Progenitor cell of endocrine pancreas (in vitro differentiated cells): ENCODE results near the gene DSN1. TPM values are rescaled to one million over a fixed set of nuclear protein-coding genes. Genes with fewer than 3 reads are reported as not detected.
A peak's percentile ranks its signal among the peaks of the same experiment; 100 is the strongest.

ENCODE experiments used
- DNase-seq: peaks from one replicate; pipeline ENCODE4 v3.0.0; 2021; ENCODE audit warnings: low spot score; ENCODE audit not compliant: unreplicated experiment
- H3K27ac Mint-ChIP-seq: 2 replicates; pipeline ENCODE4 v1.8.0; 2021; ENCODE audit warnings: mild to moderate bottlenecking, moderate library complexity, mixed read lengths
- H3K27me3 Mint-ChIP-seq: 2 replicates; pipeline ENCODE4 v1.8.0; 2021; ENCODE audit warnings: mixed read lengths
- H3K36me3 Mint-ChIP-seq: 2 replicates; pipeline ENCODE4 v1.8.0; 2022; ENCODE audit warnings: mixed read lengths; ENCODE audit not compliant: insufficient read depth
- H3K4me1 Mint-ChIP-seq: 2 replicates; pipeline ENCODE4 v1.8.0; 2021; ENCODE audit warnings: low read depth, mixed read lengths
- H3K4me3 Mint-ChIP-seq: 2 replicates; pipeline ENCODE4 v1.8.0; 2021; ENCODE audit warnings: low read depth, mild to moderate bottlenecking, moderate library complexity, mixed read lengths
- H3K9me3 Mint-ChIP-seq: 2 replicates; pipeline ENCODE4 v1.8.0; 2021; ENCODE audit warnings: low read depth, mixed read lengths
- total RNA-seq: library from RNA; stranded (reverse); gene quantifications from 2 replicates; pipeline ENCODE4 v1.2.1, GENCODE V29; 2021
- TF ChIP-seq, protein P1 (sequence below): fragments of 200-600 bp; sonication (generic); IDR thresholded peaks from one replicate; pipeline ENCODE4 v1.5.0; 2021; ENCODE audit warnings: antibody characterized with exemption, mild to moderate bottlenecking; ENCODE audit not compliant: unreplicated experiment

Gene DSN1
- total RNA-seq, 1 donor from 2014 or later: 17.5 TPM

DNA sequence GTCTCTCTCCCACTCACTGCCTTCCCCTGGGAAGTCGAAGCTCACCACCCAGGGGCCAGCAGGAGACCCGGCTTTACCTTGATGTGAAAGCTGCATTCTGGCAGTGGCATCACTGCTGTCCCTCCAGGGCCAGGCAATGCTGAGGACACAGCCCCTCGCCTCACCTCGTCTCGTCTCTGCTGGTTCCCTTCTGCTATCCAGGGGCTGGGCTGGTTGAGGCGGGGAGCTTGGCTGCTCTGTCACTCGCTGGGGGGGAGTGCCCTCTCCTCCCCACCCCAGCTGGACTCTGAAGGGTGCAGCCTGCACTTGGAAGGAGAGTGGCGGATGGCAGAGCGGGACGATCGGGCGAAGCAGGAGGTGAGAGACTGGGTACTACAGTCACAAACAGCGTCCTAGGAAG is 12.7 kb upstream of the DSN1 start:
- TF ChIP-seq, protein P1, sequence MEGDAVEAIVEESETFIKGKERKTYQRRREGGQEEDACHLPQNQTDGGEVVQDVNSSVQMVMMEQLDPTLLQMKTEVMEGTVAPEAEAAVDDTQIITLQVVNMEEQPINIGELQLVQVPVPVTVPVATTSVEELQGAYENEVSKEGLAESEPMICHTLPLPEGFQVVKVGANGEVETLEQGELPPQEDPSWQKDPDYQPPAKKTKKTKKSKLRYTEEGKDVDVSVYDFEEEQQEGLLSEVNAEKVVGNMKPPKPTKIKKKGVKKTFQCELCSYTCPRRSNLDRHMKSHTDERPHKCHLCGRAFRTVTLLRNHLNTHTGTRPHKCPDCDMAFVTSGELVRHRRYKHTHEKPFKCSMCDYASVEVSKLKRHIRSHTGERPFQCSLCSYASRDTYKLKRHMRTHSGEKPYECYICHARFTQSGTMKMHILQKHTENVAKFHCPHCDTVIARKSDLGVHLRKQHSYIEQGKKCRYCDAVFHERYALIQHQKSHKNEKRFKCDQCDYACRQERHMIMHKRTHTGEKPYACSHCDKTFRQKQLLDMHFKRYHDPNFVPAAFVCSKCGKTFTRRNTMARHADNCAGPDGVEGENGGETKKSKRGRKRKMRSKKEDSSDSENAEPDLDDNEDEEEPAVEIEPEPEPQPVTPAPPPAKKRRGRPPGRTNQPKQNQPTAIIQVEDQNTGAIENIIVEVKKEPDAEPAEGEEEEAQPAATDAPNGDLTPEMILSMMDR: no peak
- Mint-ChIP-seq H3K4me1 (no peaks in the 10 kb centered on the region), H3K27me3 (no peaks in the 10 kb centered on the region), H3K27ac (peak overlapping the region; percentile 13), H3K9me3 (no peaks in the 10 kb centered on the region), H3K4me3 (no peak overlapping the region), H3K36me3 (peaks cover 18% of the 10 kb centered on the region)
- no peak for DNase-seq

DNA sequence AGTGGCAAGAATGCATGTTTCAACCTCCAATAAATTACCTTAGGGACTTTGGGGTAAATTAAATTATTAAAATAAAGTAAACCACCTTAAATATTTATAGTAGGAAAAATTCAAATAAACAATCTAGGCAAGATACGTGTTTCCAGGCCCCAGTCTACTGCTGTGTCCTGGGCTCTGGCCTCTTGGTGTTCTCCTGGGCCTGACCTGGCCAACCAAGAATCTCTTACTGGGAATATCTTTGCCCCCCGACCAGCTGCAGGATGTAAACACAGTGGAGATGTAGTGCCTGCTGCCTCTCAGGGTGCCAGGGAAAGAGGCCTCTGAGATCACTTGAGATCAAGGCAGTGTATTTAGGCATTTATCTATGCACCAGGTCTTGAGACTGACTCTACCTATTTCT is 11.7 kb upstream of the DSN1 start:
- Mint-ChIP-seq H3K36me3 (peaks cover 18% of the 10 kb centered on the region), H3K27ac (no peak overlapping the region), H3K9me3 (no peaks in the 10 kb centered on the region), H3K4me1 (no peaks in the 10 kb centered on the region), H3K27me3 (no peaks in the 10 kb centered on the region), H3K4me3 (no peak overlapping the region)
- TF ChIP-seq, protein P1: no peak
- no peak for DNase-seq

DNA sequence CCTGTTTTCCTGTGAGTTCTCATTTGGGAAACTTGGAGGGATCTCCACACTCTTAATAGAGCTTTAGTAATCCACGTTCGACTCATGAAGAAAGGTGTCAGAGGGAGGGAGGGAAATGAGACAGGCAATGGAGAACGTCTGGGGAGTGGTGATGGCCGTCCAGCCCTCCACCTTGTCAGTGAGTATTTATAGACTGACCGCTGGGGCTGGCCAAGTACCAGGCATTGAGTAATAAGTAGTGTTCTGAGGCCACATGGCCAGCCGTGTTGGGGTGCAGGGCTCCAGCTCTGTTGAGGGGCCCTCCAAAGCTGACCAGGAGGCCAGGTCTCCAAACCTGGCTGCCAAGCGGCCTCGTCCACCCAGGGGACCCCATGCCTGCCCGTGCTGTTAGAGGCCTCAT is 11.3 kb upstream of the DSN1 start:
- H3K4me1 Mint-ChIP-seq: no peaks in the 10 kb centered on the region
- TF ChIP-seq, protein P1: no peak
- no peak overlapping the region for H3K4me3 Mint-ChIP-seq
- peaks cover 18% of the 10 kb centered on the region for H3K36me3 Mint-ChIP-seq
- no peak for DNase-seq
- no peaks in the 10 kb centered on the region for H3K9me3 Mint-ChIP-seq
- no peak overlapping the region for H3K27ac Mint-ChIP-seq
- H3K27me3 Mint-ChIP-seq: no peaks in the 10 kb centered on the region

DNA sequence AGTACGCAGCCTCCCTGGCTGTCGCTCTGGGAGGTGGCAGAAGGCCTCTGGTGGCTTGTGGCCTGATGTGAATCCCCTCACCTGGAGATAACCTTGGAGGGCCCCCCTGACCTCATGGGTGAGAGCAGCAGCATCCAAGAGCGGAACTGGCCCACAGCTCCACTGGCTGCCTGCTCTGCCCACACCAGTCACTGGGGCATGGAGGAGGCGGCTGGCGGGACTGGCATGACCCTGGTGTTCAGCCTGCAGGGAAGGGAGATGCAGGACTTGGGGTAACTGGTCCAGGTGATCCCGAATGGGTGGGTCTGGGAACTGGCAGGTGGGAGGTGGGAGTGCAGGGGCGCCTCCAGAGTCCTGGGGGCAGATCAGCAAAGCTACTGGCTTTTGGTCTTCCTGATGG is 10.6 kb upstream of the DSN1 start:
- no peak for DNase-seq
- Mint-ChIP-seq H3K27me3 (no peaks in the 10 kb centered on the region), H3K4me1 (no peaks in the 10 kb centered on the region), H3K4me3 (no peak overlapping the region), H3K27ac (no peak overlapping the region), H3K36me3 (peaks cover 17% of the 10 kb centered on the region), H3K9me3 (no peaks in the 10 kb centered on the region)
- TF ChIP-seq, protein P1: no peak

DNA sequence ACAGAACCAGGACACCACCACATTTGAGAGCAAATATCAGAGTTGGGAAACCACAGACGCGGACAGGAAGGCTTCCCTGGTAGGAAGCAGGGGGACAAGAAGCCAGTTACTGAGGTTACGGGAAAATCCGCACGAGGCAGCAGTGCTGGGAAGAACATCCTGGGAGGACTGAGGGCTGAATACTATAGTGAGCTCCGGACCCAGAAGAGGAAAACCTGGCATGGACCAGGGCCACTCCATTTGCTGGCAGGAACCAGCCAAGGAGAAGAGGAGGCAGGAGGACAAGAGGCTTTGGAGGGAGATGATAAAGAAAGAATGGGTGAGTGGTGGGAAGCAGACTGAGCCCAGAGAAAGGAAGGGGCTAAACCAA is 6.1 kb upstream of the DSN1 start:
- Mint-ChIP-seq H3K9me3 (no peaks in the 10 kb centered on the region), H3K27me3 (no peaks in the 10 kb centered on the region), H3K27ac (no peak overlapping the region), H3K4me3 (no peak overlapping the region), H3K4me1 (no peaks in the 10 kb centered on the region), H3K36me3 (peaks cover 11% of the 10 kb centered on the region)
- no peak for DNase-seq
- TF ChIP-seq, protein P1: no peak
